BLaER1 treated with 17β-estradiol and CSF1 and Interleukin-3, amounts not matched to agents 10 nM and 100 nM (cell line): ENCODE results near the gene RABL3.

Experiments used
- H3K27ac ChIP-seq, 11 experiments: shearing (Covaris generic); formaldehyde crosslinking; 2 replicates each; pipeline ENCODE4 v1.8.1; 2022
- H3K27me3 ChIP-seq, 11 experiments: shearing (Covaris generic); formaldehyde crosslinking; 2 replicates each; pipeline ENCODE4 v1.8.1; 2022
- H3K36me3 ChIP-seq, 11 experiments: shearing (Covaris generic); formaldehyde crosslinking; 2 replicates each; pipeline ENCODE4 v1.8.1; 2022
- H3K4me1 ChIP-seq, 10 experiments: shearing (Covaris generic); formaldehyde crosslinking; 2 replicates each; pipeline ENCODE4 v1.8.1; 2022
- H3K4me2 ChIP-seq, 11 experiments: shearing (Covaris generic); formaldehyde crosslinking; 2 replicates each; pipeline ENCODE4 v1.8.1; 2022
- H3K4me3 ChIP-seq, 10 experiments: shearing (Covaris generic); formaldehyde crosslinking; 2 replicates each; pipeline ENCODE4 v1.8.1; 2022
- H3K9ac ChIP-seq, 11 experiments: shearing (Covaris generic); formaldehyde crosslinking; 2 replicates each; pipeline ENCODE4 v1.8.1; 2022
- H3K9me3 ChIP-seq, 11 experiments: shearing (Covaris generic); formaldehyde crosslinking; replicated peaks in 1 of 11; 2 replicates each; pipeline ENCODE4 v1.8.1; 2022
- H4K20me1 ChIP-seq, 11 experiments: shearing (Covaris generic); formaldehyde crosslinking; 2 replicates each; pipeline ENCODE4 v1.8.1; 2022
- Cebpa-rat ChIP-seq, 11 experiments: shearing (Covaris generic); IDR thresholded peaks; 2 replicates each; pipeline ENCODE4 v1.8.1; 2022

Gene RABL3

DNA sequence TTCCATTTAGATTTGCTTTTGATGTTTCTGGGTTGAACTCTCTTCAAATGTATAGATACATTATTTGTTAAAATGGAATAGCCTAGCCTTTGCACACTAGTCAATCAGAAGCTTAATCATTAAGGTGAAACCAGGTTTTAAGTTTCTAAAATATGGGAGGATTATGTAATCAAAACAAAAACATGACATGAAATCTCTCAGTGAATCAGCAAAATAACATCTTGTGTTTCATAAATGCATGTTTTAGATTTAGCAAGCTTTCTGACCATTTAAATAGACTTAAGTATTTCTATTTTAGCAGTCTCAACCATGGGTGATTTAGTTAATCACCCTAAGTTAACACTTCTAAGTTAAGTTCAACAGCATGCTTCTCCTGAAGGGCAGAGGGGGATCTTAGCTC lies 11.5 kb upstream of the RABL3 start:
- no peaks in the 10 kb centered on the region for H3K27me3 ChIP-seq
- peaks cover 0 to 16% (median 0%) of the 10 kb centered on the region in 11 experiments; a peak in 3 of 22 replicates for H4K20me1 ChIP-seq
- no peak overlapping the region for H3K4me3 ChIP-seq
- H3K36me3 ChIP-seq = peaks cover 62 to 90% (median 84%) of the 10 kb centered on the region in 11 experiments
- no peak overlapping the region for H3K27ac ChIP-seq
- no peak overlapping the region for H3K4me2 ChIP-seq
- H3K9me3 ChIP-seq = peaks cover 8 to 31% (median 21%) of the 10 kb centered on the region in 11 experiments; a peak in 21 of 22 replicates
- H3K4me1 ChIP-seq = peaks cover 0 to 16% (median 0%) of the 10 kb centered on the region in 10 experiments; a peak in 4 of 20 replicates
- no peak overlapping the region for H3K9ac ChIP-seq
- no peak for TF ChIP-seq Cebpa-rat (IDR thresholded peaks at IDR 0.05)

DNA sequence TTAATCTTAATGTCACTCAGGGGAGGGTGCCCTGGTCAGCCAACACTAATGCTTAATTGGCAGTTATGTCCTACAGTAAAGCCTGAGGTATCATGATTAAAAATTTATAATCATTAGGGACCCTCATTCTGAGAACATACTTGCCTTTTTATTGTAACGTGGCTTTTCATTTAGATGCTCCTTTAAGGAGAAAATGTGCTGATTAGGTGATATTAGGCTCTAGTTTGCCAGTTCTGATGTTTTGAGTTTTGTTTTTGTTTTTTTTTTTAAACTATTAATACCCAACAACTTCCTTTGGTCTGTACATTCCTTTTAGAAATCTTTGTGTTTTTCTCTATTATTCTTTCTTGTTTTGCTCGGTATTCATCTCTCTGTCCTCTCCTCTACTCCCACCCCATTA lies 10.5 kb upstream of the RABL3 start:
- H3K9me3 ChIP-seq = peaks cover under 1 to 22% (median 12%) of the 10 kb centered on the region in 11 experiments; a peak in 20 of 22 replicates
- no peak overlapping the region for H3K27ac ChIP-seq
- H3K4me2 ChIP-seq = no peak overlapping the region
- H3K36me3 ChIP-seq = peaks cover 58 to 81% (median 76%) of the 10 kb centered on the region in 11 experiments
- no peaks in the 10 kb centered on the region for H3K27me3 ChIP-seq
- no peak overlapping the region for H3K9ac ChIP-seq
- no peak for TF ChIP-seq Cebpa-rat (IDR thresholded peaks at IDR 0.05)
- H3K4me3 ChIP-seq = no peak overlapping the region
- peaks cover 0 to 16% (median 0%) of the 10 kb centered on the region in 10 experiments; a peak in 4 of 20 replicates for H3K4me1 ChIP-seq
- peaks cover 0 to 16% (median 0%) of the 10 kb centered on the region in 11 experiments; a peak in 3 of 22 replicates for H4K20me1 ChIP-seq

DNA sequence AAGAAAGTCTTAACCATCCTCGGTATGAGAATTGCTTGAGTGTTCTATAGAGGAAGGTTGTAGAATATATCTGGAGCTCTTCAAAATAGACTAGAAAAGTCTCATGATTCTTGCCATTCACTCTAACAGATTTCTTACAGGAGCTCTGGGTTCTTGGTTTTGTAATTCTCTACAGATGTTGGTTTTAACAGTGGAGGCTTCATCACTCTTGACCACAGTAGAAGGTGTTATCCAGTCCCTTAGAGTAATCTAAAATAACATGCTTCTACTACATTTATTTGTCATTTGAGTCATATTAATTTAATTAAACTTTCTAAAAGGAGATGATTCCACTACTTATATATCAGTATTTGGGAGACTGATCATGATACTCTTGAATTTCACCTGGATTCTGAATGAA lies 9.9 kb upstream of the RABL3 start:
- Histone ChIP-seq H3K36me3 (peaks cover 54 to 79% (median 70%) of the 10 kb centered on the region in 11 experiments), H3K27me3 (no peaks in the 10 kb centered on the region), H3K4me3 (no peak overlapping the region), H3K9me3 (peaks cover 6 to 25% (median 14%) of the 10 kb centered on the region in 11 experiments; a peak in 21 of 22 replicates), H3K9ac (no peak overlapping the region), H3K4me2 (no peak overlapping the region), H3K27ac (no peak overlapping the region), H4K20me1 (peaks cover 0 to 16% (median 0%) of the 10 kb centered on the region in 11 experiments; a peak in 3 of 22 replicates), H3K4me1 (peaks cover 0 to 16% (median 0%) of the 10 kb centered on the region in 10 experiments; a peak in 4 of 20 replicates)
- no peak for TF ChIP-seq Cebpa-rat (IDR thresholded peaks at IDR 0.05)

DNA sequence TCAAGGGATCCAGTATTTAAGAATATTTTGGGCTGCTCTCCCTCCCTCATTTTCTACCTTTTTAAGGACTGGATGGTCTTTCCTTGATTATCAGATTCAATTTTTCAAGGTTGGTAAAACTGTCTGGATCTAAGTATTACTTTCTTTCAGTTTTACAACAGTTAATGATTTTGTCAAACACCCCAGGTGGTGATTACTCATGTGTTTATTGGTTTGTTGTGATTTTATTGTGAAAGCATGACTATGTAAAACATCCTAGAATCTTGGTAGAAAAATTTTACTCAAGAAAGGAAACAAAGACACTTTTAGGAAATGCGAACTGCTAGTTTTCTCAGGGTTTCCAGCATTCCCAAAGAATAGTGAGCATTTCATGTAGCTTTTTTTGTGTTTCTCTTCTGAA lies 7.5 kb upstream of the RABL3 start:
- Histone ChIP-seq H3K27ac (no peak overlapping the region), H3K4me1 (peaks cover 0 to 7% (median 0%) of the 10 kb centered on the region in 10 experiments; a peak in 7 of 20 replicates), H4K20me1 (peaks cover 0 to 13% (median 0%) of the 10 kb centered on the region in 11 experiments; a peak in 4 of 22 replicates), H3K4me3 (no peak overlapping the region), H3K27me3 (no peaks in the 10 kb centered on the region), H3K4me2 (no peak overlapping the region), H3K9ac (no peak overlapping the region), H3K9me3 (peaks cover 6 to 30% (median 14%) of the 10 kb centered on the region in 11 experiments; a peak in 21 of 22 replicates), H3K36me3 (peaks cover 36 to 63% (median 54%) of the 10 kb centered on the region in 11 experiments)
- TF ChIP-seq Cebpa-rat (IDR thresholded peaks at IDR 0.05) = no peak

DNA sequence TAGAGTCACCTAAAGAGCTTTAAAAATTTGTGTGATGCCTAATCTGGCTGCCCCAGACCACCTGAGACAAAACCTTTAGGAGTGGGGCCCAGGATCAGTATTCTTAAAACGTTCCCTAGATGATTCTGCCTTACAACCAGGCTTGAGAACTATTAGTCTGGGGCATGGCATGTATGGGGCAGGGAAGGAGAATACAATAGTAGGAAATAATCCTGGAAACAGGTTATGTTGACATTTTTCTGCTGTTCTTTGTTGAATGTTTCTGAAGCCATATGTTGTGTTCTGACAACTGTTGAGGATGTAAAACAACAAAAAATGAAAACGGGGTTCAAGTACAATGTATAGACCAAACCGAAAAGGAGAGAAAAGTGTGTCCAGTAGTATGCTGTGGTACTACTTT lies 3.1 kb upstream of the RABL3 start:
- no peak for TF ChIP-seq Cebpa-rat (IDR thresholded peaks at IDR 0.05)

DNA sequence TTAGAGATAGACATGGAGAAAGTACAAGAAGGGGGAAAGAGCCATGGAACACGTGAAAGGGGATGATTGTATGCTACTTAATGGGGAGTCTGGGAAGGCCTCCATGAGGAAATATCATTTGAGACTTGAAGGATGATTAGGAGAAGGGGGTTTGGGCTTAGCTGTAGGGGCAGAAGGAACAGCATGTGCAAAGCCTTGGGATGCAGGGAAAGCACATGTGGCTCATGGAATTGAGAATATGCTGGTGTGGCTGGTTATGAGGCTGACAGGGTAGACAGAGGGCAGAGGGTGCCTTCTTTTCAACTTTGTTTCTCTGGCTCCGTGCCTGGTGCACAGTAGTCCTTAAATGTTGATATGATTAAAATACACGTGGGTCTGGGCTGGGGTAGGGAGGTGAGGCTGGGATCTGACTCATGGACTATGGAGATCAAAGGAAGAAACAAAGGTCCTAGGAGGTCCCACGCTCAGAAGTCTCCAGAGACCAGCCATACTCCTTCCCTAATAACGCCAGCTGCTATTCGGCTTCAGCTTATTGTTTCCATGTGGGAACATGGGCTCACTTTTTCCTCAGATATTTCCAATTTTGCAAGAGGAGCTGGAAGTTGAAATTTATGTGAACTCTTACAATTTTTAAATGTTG lies 1.4 kb upstream of the RABL3 start:
- H3K9me3 ChIP-seq = peaks cover 5 to 20% (median 12%) of the 10 kb centered on the region in 11 experiments; a peak in 21 of 22 replicates
- H3K4me1 ChIP-seq = peaks cover 16 to 29% (median 21%) of the 10 kb centered on the region in 10 experiments
- peak overlapping the region; percentile 89 to 99 (median 94); a peak in 20 of 22 replicates for H3K27ac ChIP-seq
- no peak for TF ChIP-seq Cebpa-rat (IDR thresholded peaks at IDR 0.05)
- H3K4me2 ChIP-seq = peak overlapping the region; percentile 89 to 98 (median 95)
- H3K27me3 ChIP-seq = no peaks in the 10 kb centered on the region
- H3K36me3 ChIP-seq = peaks cover 0 to 14% (median 9%) of the 10 kb centered on the region in 11 experiments; a peak in 12 of 22 replicates
- peaks cover 0 to 9% (median 0%) of the 10 kb centered on the region in 11 experiments; a peak in 4 of 22 replicates for H4K20me1 ChIP-seq
- peak overlapping the region; percentile 85 to 97 (median 90) for H3K9ac ChIP-seq
- peak overlapping the region; percentile 81 to 97 (median 88) for H3K4me3 ChIP-seq

More for the DNA sequence above, 3.1 kb upstream of the RABL3 start:
- Histone ChIP-seq H3K4me1 (peaks cover 16 to 29% (median 21%) of the 10 kb centered on the region in 10 experiments), H3K27ac (no peak overlapping the region), H4K20me1 (peaks cover 0 to 14% (median 0%) of the 10 kb centered on the region in 11 experiments; a peak in 4 of 22 replicates), H3K4me2 (no peak overlapping the region), H3K27me3 (no peaks in the 10 kb centered on the region), H3K4me3 (no peak overlapping the region), H3K36me3 (peaks cover 2 to 19% (median 12%) of the 10 kb centered on the region in 11 experiments), H3K9ac (no peak overlapping the region), H3K9me3 (peaks cover 5 to 15% (median 12%) of the 10 kb centered on the region in 11 experiments; a peak in 20 of 22 replicates)

DNA sequence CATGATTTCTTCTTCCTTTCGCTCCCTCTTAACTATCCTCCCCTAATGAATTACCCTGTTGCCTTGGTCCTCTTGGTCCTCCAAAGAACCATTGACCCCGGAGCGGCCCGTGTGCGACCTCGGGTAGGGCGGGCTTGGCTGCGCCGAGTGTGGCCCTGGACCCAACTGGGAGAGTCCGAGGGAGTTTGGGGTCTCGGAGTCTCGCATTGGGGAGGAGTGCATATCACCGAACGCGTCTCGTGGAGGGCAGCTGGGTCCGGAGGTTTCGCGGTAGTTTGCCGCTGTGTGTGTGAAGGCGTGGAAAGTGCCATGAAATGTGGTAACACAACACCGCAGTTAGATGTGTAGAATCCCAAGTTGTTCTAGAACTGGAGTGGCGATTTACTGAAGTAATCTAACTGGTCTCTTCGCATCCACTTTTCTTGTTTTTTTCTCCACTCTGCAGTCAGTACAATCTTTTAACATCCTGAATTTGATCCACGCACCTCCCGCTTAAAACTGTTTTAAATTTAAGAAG lies 591 bp upstream of the RABL3 start:
- Histone ChIP-seq H3K27me3 (no peaks in the 10 kb centered on the region), H3K36me3 (peaks cover 6 to 22% (median 17%) of the 10 kb centered on the region in 11 experiments), H3K4me3 (peak overlapping the region; percentile 81 to 97 (median 88)), H3K9me3 (peaks cover 10 to 28% (median 20%) of the 10 kb centered on the region in 11 experiments), H3K27ac (peak overlapping the region; percentile 89 to 99 (median 94)), H3K9ac (peak overlapping the region; percentile 85 to 97 (median 90)), H4K20me1 (peaks cover 0 to 9% (median 0%) of the 10 kb centered on the region in 11 experiments; a peak in 4 of 22 replicates), H3K4me2 (peak overlapping the region; percentile 89 to 98 (median 95)), H3K4me1 (peaks cover 16 to 29% (median 21%) of the 10 kb centered on the region in 10 experiments)
- no peak for TF ChIP-seq Cebpa-rat (IDR thresholded peaks at IDR 0.05)

DNA sequence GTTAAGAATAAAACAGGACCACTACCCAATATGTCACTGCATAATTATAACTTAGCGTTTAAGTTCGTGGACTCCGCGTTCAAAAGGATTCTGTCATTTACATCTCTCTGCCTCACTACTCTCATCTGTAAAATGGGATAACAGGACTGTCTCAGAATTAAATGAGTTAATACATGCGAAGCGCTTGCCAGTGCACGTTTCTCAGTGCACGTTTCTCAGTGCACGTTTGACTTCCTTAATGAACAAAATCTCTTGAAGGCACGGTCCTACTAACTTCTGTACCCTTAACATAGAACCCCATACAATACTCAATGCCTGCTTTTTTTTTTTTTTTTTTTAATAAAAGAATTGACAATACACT lies 499 bp downstream of the RABL3 start:
- Histone ChIP-seq H3K4me1 (peaks cover 16 to 29% (median 21%) of the 10 kb centered on the region in 10 experiments), H3K4me3 (peak overlapping the region; percentile 81 to 97 (median 88)), H3K9ac (peak overlapping the region; percentile 85 to 97 (median 90))

More for the DNA sequence above, 499 bp downstream of the RABL3 start:
- peak overlapping the region; percentile 68 to 85 (median 73) for H3K4me2 ChIP-seq
- peaks cover 16 to 31% (median 24%) of the 10 kb centered on the region in 11 experiments for H3K9me3 ChIP-seq
- peak overlapping the region; percentile 89 to 99 (median 94) for H3K27ac ChIP-seq
- no peaks in the 10 kb centered on the region for H3K27me3 ChIP-seq
- peaks cover 0 to 9% (median 0%) of the 10 kb centered on the region in 11 experiments; a peak in 4 of 22 replicates for H4K20me1 ChIP-seq
- H3K36me3 ChIP-seq = peaks cover 16 to 27% (median 25%) of the 10 kb centered on the region in 11 experiments
- TF ChIP-seq Cebpa-rat (IDR thresholded peaks at IDR 0.05) = no peak
